AG04450 (cell line): ENCODE results near the gene WDR47. TPM values are rescaled to one million over a fixed set of nuclear protein-coding genes. Genes with fewer than 3 reads are reported as not detected.

Experiments
- CTCF ChIA-PET: fragments of 300-600, 350-600 bp; formaldehyde crosslinking; extraction: SDS; loops from one replicate; lab custom pipeline; 2022; ENCODE audit warnings: antibody characterized with exemption, inconsistent platforms; lab: Charles Lee
- POLR2A ChIA-PET: fragments of 350-600 bp; formaldehyde crosslinking; extraction: SDS; loops from one replicate; lab custom pipeline; 2021; ENCODE audit warnings: antibody characterized with exemption, inconsistent platforms; lab: Yijun Ruan, JAX
- DNase-seq: peaks from one replicate; pipeline ENCODE4 v3.0.0-alpha.2; 2011; ENCODE audit warnings: low read depth, low spot score
- H3K27ac ChIP-seq: one replicate; pipeline ENCODE4 v1.5.1; 2012; ENCODE audit warnings: low read depth, low read length, control low read depth
- H3K27me3 ChIP-seq: one replicate; pipeline ENCODE4 v1.6.0; 2012; ENCODE audit warnings: low read length; ENCODE audit not compliant: control insufficient read depth, insufficient read depth
- H3K4me3 ChIP-seq: 2 replicates; pipeline ENCODE4 v1.5.1; 2011; ENCODE audit warnings: mild to moderate bottlenecking, low read depth, low read length, control low read depth
- H3K9me3 ChIP-seq: 2 replicates; pipeline ENCODE4 v1.5.1; 2012; ENCODE audit warnings: low read length; ENCODE audit not compliant: control insufficient read depth, insufficient read depth
- CTCF ChIP-seq: IDR thresholded peaks from 2 replicates; pipeline ENCODE4 v1.5.1; 2011; ENCODE audit warnings: low read depth, low read length, control low read depth, inconsistent platforms
- polyA plus RNA-seq: library from polyadenylated mRNA; depleted of rRNA; stranded (reverse); fragments of >200 nt; gene quantifications from 2 replicates; pipeline ENCODE4 v1.2.3, GENCODE V29; 2011

The WDR47 gene
- polyA plus RNA-seq, 1 experiment, result 23.1 TPM

- H3K27ac ChIP-seq, result peak overlapping the region; percentile 91
- H3K27me3 ChIP-seq, result no peaks in the 10 kb centered on the region
- no peaks in the 10 kb centered on the region for H3K9me3 ChIP-seq
- POLR2A ChIA-PET, result no interaction called here
- no peak for DNase-seq
- no peak for TF ChIP-seq CTCF
- CTCF ChIA-PET, result no interaction called here
- peak overlapping the region; percentile 79 for H3K4me3 ChIP-seq
Observed at GRCh38 chr1:108961752-108962486, 80.0 kb downstream of the WDR47 start.

- TF ChIP-seq CTCF, result no peak
- Histone ChIP-seq H3K27me3 (no peaks in the 10 kb centered on the region), H3K27ac (no peak overlapping the region), H3K4me3 (no peak overlapping the region), H3K9me3 (no peaks in the 10 kb centered on the region)
- ChIA-PET CTCF (no interaction called here), POLR2A (no interaction called here)
- DNase-seq, result no peak
Observed at GRCh38 chr1:108961198-108961597, 80.7 kb downstream of the WDR47 start.

- POLR2A ChIA-PET, result no interaction called here
- Histone ChIP-seq H3K27me3 (no peaks in the 10 kb centered on the region), H3K27ac (no peak overlapping the region), H3K9me3 (no peaks in the 10 kb centered on the region), H3K4me3 (no peak overlapping the region)
- DNase-seq, result no peak
- TF ChIP-seq CTCF, result no peak
- CTCF ChIA-PET, result no interaction called here
Observed at GRCh38 chr1:108960719-108961118, 81.2 kb downstream of the WDR47 start.

GRCh38 chr1:108957888-108958287 is 84.0 kb downstream of the WDR47 start:
- POLR2A ChIA-PET, result no interaction called here
- DNase-seq, result no peak
- Histone ChIP-seq H3K9me3 (no peaks in the 10 kb centered on the region), H3K27ac (no peak overlapping the region), H3K4me3 (no peak overlapping the region), H3K27me3 (no peaks in the 10 kb centered on the region)
- no peak for TF ChIP-seq CTCF
- CTCF ChIA-PET, result interaction anchor here (1.1 kb wide), 1 partner anchor 155 kb away, joined by 7 read pairs; a partner anchor contains a TSS

GRCh38 chr1:108955881-108956280 is 86.0 kb downstream of the WDR47 start:
- Histone ChIP-seq H3K4me3 (no peak overlapping the region), H3K27ac (no peak overlapping the region), H3K27me3 (no peaks in the 10 kb centered on the region), H3K9me3 (no peaks in the 10 kb centered on the region)
- TF ChIP-seq CTCF, result no peak
- no peak for DNase-seq
- ChIA-PET CTCF (no interaction called here), POLR2A (no interaction called here)
